ENCODE measurements around the gene PIGK.

DNA sequence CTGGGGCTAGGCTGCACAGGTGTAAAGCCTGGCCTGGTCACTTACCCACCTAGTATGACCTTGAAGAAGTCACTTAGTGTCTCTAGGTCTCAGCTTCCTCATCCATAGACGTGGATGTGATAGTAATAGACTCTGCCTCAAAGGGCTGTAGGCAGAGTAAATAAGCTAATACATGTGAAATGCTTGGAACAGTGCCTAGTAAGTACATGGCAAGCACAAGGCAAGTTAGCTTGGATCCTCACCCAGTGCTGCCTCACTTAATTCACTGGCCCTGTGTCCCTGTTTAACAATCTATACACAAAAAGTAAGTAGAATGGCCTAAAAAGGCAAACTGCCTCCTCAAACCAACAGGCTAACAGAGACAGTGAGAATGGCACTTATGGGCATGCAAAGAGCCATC is 167.8 kb downstream of the PIGK start:
- TF ChIP-seq, protein P1, sequence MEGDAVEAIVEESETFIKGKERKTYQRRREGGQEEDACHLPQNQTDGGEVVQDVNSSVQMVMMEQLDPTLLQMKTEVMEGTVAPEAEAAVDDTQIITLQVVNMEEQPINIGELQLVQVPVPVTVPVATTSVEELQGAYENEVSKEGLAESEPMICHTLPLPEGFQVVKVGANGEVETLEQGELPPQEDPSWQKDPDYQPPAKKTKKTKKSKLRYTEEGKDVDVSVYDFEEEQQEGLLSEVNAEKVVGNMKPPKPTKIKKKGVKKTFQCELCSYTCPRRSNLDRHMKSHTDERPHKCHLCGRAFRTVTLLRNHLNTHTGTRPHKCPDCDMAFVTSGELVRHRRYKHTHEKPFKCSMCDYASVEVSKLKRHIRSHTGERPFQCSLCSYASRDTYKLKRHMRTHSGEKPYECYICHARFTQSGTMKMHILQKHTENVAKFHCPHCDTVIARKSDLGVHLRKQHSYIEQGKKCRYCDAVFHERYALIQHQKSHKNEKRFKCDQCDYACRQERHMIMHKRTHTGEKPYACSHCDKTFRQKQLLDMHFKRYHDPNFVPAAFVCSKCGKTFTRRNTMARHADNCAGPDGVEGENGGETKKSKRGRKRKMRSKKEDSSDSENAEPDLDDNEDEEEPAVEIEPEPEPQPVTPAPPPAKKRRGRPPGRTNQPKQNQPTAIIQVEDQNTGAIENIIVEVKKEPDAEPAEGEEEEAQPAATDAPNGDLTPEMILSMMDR (optimal IDR thresholded peaks at IDR 0.05 in 1 of 3, IDR thresholded peaks at IDR 0.05 in 1 of 3, conservative IDR thresholded peaks at IDR 0.05 in 1 of 3; ENCODE audit: extremely low read depth in 1 of 3, insufficient read depth in 2 of 3, low read length in 3 of 3) = no peak
- no peak for TF ChIP-seq EZH2 (IDR thresholded peaks at IDR 0.05; ENCODE audit: low read length)

All from keratinocyte (primary cell).